SK-N-SH treated with all-trans-retinoic acid at 6 μM for 48 hours (cell line): ENCODE measurements around the gene TNS4.

Experiments
- ARNTL ChIP-seq: fragments of 450-650 bp; formaldehyde crosslinking; IDR thresholded peaks from 2 replicates; pipeline ENCODE4 v1.5.0; 2020; ENCODE audit warnings: low read depth, mild to moderate bottlenecking, moderate library complexity, borderline replicate concordance
- CREB5 ChIP-seq: fragments of 250-450 bp; sonication (Bioruptor Pico); IDR thresholded peaks from 2 replicates; pipeline ENCODE4 v1.5.1; 2020; ENCODE audit warnings: low read depth, mild to moderate bottlenecking, moderate library complexity
- CSRNP3 ChIP-seq: fragments of 250-450 bp; sonication (Bioruptor Pico); IDR thresholded peaks from 2 replicates; pipeline ENCODE4 v1.5.1; 2021; ENCODE audit warnings: mild to moderate bottlenecking, moderate library complexity
- ESRRG ChIP-seq: fragments of 250-450 bp; sonication (Bioruptor Pico); IDR thresholded peaks from 2 replicates; pipeline ENCODE4 v1.6.1; 2021; ENCODE audit warnings: mild to moderate bottlenecking
- GLIS3 ChIP-seq: fragments of 250-450 bp; sonication (Bioruptor Pico); IDR thresholded peaks from 2 replicates; pipeline ENCODE4 v1.5.0; 2020; ENCODE audit warnings: mild to moderate bottlenecking, moderate library complexity
- PATZ1 ChIP-seq: fragments of 250-450 bp; sonication (Bioruptor Pico); IDR thresholded peaks from 2 replicates; pipeline ENCODE4 v1.8.0; 2020; ENCODE audit warnings: mild to moderate bottlenecking, moderate library complexity, borderline replicate concordance
- RARB ChIP-seq: fragments of 250-450 bp; sonication (Bioruptor Pico); IDR thresholded peaks from 2 replicates; pipeline ENCODE4 v1.8.0; 2021; ENCODE audit warnings: mild to moderate bottlenecking, moderate library complexity
- SNAI2 ChIP-seq: fragments of 250-450 bp; sonication (Bioruptor Pico); IDR thresholded peaks from 2 replicates; pipeline ENCODE4 v1.5.0; 2020; ENCODE audit warnings: mild to moderate bottlenecking, moderate library complexity
- TCF4 ChIP-seq: fragments of 250-450 bp; sonication (Bioruptor Pico); IDR thresholded peaks from 2 replicates; pipeline ENCODE4 v1.8.0; 2021; ENCODE audit warnings: mild to moderate bottlenecking, moderate library complexity, borderline replicate concordance
- TOX ChIP-seq: fragments of 250-450 bp; sonication (Bioruptor Pico); IDR thresholded peaks from 2 replicates; pipeline ENCODE4 v1.8.0; 2021; ENCODE audit warnings: mild to moderate bottlenecking, moderate library complexity, borderline replicate concordance
- ZFP3 ChIP-seq: fragments of 250-450 bp; sonication (Bioruptor Pico); IDR thresholded peaks from 2 replicates; pipeline ENCODE4 v1.5.0; 2020; ENCODE audit warnings: mild to moderate bottlenecking, moderate library complexity
- ZFP30 ChIP-seq: fragments of 450-650 bp; formaldehyde crosslinking; IDR thresholded peaks from 2 replicates; pipeline ENCODE4 v1.5.0; 2022; ENCODE audit warnings: mild to moderate bottlenecking, moderate library complexity
- ZNF8 ChIP-seq: fragments of 450-650 bp; formaldehyde crosslinking; IDR thresholded peaks from 2 replicates; pipeline ENCODE4 v1.5.0; 2020; ENCODE audit warnings: mild to moderate bottlenecking, moderate library complexity

- no peak for TF ChIP-seq ARNTL
- TF ChIP-seq SNAI2 (CRISPR knock-in tag), result no peak
- no peak for TF ChIP-seq PATZ1
- TF ChIP-seq ZFP30 (CRISPR knock-in tag), result no peak
- TF ChIP-seq CREB5 (CRISPR knock-in tag), result no peak
- TF ChIP-seq GLIS3 (CRISPR knock-in tag), result no peak
- TF ChIP-seq TOX (CRISPR knock-in tag), result no peak
- TF ChIP-seq ZNF8 (CRISPR knock-in tag), result no peak
- TF ChIP-seq ZFP3, result no peak
- TF ChIP-seq TCF4 (CRISPR knock-in tag), result no peak
- no peak for TF ChIP-seq ESRRG (CRISPR knock-in tag)
- TF ChIP-seq CSRNP3, result no peak
- TF ChIP-seq RARB (CRISPR knock-in tag), result no peak
Measured at GRCh38 chr17:40440166-40440565, 61.3 kb downstream of the TNS4 start.
